Endothelial cell of umbilical vein (primary cell): Measurements from ENCODE around the gene ACP3.

ENCODE experiments used
- FOS ChIP-seq: IDR thresholded peaks from 2 replicates; pipeline ENCODE4 v1.6.1; 2011; ENCODE audit warnings: mild to moderate bottlenecking, low read length, moderate library complexity, borderline replicate concordance; ENCODE audit not compliant: insufficient read depth
- MAX ChIP-seq: IDR thresholded peaks from 2 replicates; pipeline ENCODE4 v1.6.1; 2011; ENCODE audit not compliant: insufficient read depth, insufficient read length
- POLR2A ChIP-seq: IDR thresholded peaks from 2 replicates; pipeline ENCODE4 v1.6.1; 2012; ENCODE audit warnings: low read depth, mild to moderate bottlenecking, control low read depth, low read length
- POLR2AphosphoS5 ChIP-seq: IDR thresholded peaks from 2 replicates; pipeline ENCODE4 v1.6.1; 2012; ENCODE audit warnings: low read depth, mild to moderate bottlenecking, control low read depth, low read length, moderate library complexity; ENCODE audit not compliant: insufficient read depth
- TF ChIP-seq, protein P1 (sequence below), 2 donors: IDR thresholded peaks; 1 replicate in 1 of 2; 2 replicates in 1 of 2; pipeline ENCODE4 v1.5.1; 2011; ENCODE audit warnings: low read length in 2 of 2, mild to moderate bottlenecking in 2 of 2, moderate library complexity in 2 of 2, control low read depth in 1 of 2, inconsistent platforms in 1 of 2, low read depth in 1 of 2; ENCODE audit not compliant: insufficient read depth in 1 of 2; ENCODE audit errors: extremely low read depth in 1 of 2

DNA sequence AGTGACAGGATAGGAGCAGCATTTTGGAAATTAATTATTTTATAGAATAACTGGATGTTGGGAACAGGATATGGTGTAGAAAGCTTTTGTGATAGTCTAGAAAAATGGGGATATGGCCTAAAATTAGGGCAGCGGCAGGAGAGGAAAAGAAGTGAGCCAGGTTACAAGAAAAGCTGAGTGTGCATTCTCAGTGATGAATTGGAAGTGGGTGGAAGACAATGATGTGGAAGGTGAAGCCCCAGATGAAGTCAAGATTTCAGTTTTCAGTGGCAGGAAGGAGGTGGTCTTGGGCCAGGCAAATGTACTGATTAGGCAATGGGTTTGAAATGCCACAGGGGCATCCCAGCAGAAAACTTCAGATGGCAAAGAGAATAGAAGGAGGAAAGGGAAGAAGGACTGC, 33.6 kb downstream of the ACP3 start:
- TF ChIP-seq, protein P1, sequence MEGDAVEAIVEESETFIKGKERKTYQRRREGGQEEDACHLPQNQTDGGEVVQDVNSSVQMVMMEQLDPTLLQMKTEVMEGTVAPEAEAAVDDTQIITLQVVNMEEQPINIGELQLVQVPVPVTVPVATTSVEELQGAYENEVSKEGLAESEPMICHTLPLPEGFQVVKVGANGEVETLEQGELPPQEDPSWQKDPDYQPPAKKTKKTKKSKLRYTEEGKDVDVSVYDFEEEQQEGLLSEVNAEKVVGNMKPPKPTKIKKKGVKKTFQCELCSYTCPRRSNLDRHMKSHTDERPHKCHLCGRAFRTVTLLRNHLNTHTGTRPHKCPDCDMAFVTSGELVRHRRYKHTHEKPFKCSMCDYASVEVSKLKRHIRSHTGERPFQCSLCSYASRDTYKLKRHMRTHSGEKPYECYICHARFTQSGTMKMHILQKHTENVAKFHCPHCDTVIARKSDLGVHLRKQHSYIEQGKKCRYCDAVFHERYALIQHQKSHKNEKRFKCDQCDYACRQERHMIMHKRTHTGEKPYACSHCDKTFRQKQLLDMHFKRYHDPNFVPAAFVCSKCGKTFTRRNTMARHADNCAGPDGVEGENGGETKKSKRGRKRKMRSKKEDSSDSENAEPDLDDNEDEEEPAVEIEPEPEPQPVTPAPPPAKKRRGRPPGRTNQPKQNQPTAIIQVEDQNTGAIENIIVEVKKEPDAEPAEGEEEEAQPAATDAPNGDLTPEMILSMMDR (IDR thresholded peaks at IDR 0.05; ENCODE audit: extremely low read depth in 1 of 2, insufficient read depth in 1 of 2, low read depth in 1 of 2, low read length in 2 of 2): no peak
- no peak for TF ChIP-seq POLR2A
- TF ChIP-seq POLR2AphosphoS5: no peak
- no peak for TF ChIP-seq MAX
- no peak for TF ChIP-seq FOS
